DND-41 (cell line): ENCODE results near the gene CEP85.

Source experiments
- CTCF ChIP-seq: IDR thresholded peaks from 2 replicates; pipeline ENCODE4 v1.5.1; 2012; ENCODE audit warnings: borderline replicate concordance, low read length, moderate library complexity, mild to moderate bottlenecking; ENCODE audit not compliant: poor library complexity, severe bottlenecking; ENCODE audit errors: extremely low read depth
- EZH2 ChIP-seq: IDR thresholded peaks from 3 replicates; pipeline ENCODE4 v1.6.1; 2012; ENCODE audit warnings: borderline replicate concordance, low read depth, mild to moderate bottlenecking, moderate library complexity, low read length, inconsistent platforms; ENCODE audit not compliant: severe bottlenecking

GRCh38 chr1:26200413-26200812 is 33.6 kb upstream of the CEP85 start:
- TF ChIP-seq CTCF (no peak), EZH2 (no peak)
